A549 (cell line): ENCODE data around the gene FABP2. TPM values are rescaled to one million over a fixed set of nuclear protein-coding genes. Genes with fewer than 3 reads are reported as not detected.

Experiments
- ATAC-seq, 2 experiments: fragments of 200-7000 bp in 1 of 2; fragments of >200 bp in 1 of 2; cut with Nextera tagmentation in 1 of 2; cut with Tn5 transposase in 1 of 2; 3 replicates each; pipeline versions ENCODE4 v1.8.0 to v1.9.1; 2018 to 2020; ENCODE audit warnings: mild to moderate bottlenecking in 1 of 2, moderate library complexity in 1 of 2
- CTCF ChIA-PET: fragments of 300-600 bp; sonication (Branson Sonifier 250); formaldehyde crosslinking; extraction: SDS; loops from one replicate; lab custom pipeline; 2021; ENCODE audit warnings: antibody characterized with exemption, inconsistent platforms; lab: Yijun Ruan, JAX
- POLR2A ChIA-PET: fragments of 350-600 bp; formaldehyde crosslinking; extraction: SDS; loops from one replicate; lab custom pipeline; 2021; ENCODE audit warnings: antibody characterized with exemption, inconsistent platforms; lab: Yijun Ruan, JAX
- DNase-seq, 2 experiments: peaks; one replicate each; pipeline versions ENCODE4 v3.0.0 to v3.0.0-alpha.2; 2011 to 2016; ENCODE audit warnings: low read depth in 1 of 2, low spot score in 1 of 2
- FAIRE-seq: peaks from 2 replicates; lab custom pipeline; 2011; peaks lifted over from hg19 to GRCh38; lab: Jason Lieb, UNC
- H3K27ac ChIP-seq, 2 experiments: fragments of >200 bp; sonication (Bioruptor Twin); formaldehyde crosslinking; 3 replicates each; pipeline ENCODE4 v1.5.1; 2016 to 2017
- H3K4me1 ChIP-seq: fragments of >200 bp; sonication (Bioruptor Twin); formaldehyde crosslinking; 3 replicates; pipeline ENCODE4 v1.6.1; 2016
- H3K4me2 ChIP-seq: fragments of >200 bp; sonication (Bioruptor Twin); formaldehyde crosslinking; 3 replicates; pipeline ENCODE4 v1.6.1; 2016
- H3K4me3 ChIP-seq: fragments of >200 bp; sonication (Bioruptor Twin); formaldehyde crosslinking; 3 replicates; pipeline ENCODE4 v1.5.1; 2016
- H3K9me3 ChIP-seq: fragments of >200 bp; sonication (Bioruptor Twin); formaldehyde crosslinking; 3 replicates; pipeline ENCODE4 v1.6.1; 2016
- ATOH8 ChIP-seq: fragments of 250-450 bp; sonication (Bioruptor Pico); IDR thresholded peaks from 2 replicates; pipeline ENCODE4 v1.5.0; 2020; ENCODE audit warnings: low read depth, mild to moderate bottlenecking, moderate library complexity
- BCL3 ChIP-seq: fragments of >200 bp; sonication (Bioruptor Twin); formaldehyde crosslinking; IDR thresholded peaks from 3 replicates; pipeline ENCODE4 v1.6.1; 2016
- BHLHE40 ChIP-seq: IDR thresholded peaks from 2 replicates; pipeline ENCODE4 v1.6.1; 2012; ENCODE audit warnings: low read depth, low read length, inconsistent platforms
- CHD4 ChIP-seq: fragments of 200-600 bp; sonication (generic); IDR thresholded peaks from 2 replicates; pipeline ENCODE4 v1.6.1; 2016; ENCODE audit warnings: antibody characterized with exemption, mild to moderate bottlenecking, borderline replicate concordance
- ELK1 ChIP-seq: fragments of 150-350 bp; IDR thresholded peaks from 2 replicates; pipeline ENCODE4 v1.6.1; 2014; ENCODE audit warnings: low read depth, mild to moderate bottlenecking, low read length
- EP300 ChIP-seq, 2 experiments: fragments of >200 bp; sonication (Bioruptor Twin); formaldehyde crosslinking; IDR thresholded peaks; 2 replicates in 1 of 2; 3 replicates in 1 of 2; pipeline ENCODE4 v1.6.1; 2016 to 2017
- FOSB ChIP-seq: fragments of 250-450 bp; sonication (Bioruptor Pico); IDR thresholded peaks from 2 replicates; pipeline ENCODE4 v1.5.0; 2020; ENCODE audit warnings: mild to moderate bottlenecking, moderate library complexity
- FOXS1 ChIP-seq: fragments of 250-450 bp; sonication (Bioruptor Pico); IDR thresholded peaks from 2 replicates; pipeline ENCODE4 v1.5.0; 2020; ENCODE audit warnings: mild to moderate bottlenecking, moderate library complexity
- GATA3 ChIP-seq: IDR thresholded peaks from 2 replicates; pipeline ENCODE4 v1.6.1; 2012; ENCODE audit warnings: borderline replicate concordance
- HEYL ChIP-seq: fragments of 250-450 bp; sonication (Bioruptor Pico); IDR thresholded peaks from 2 replicates; pipeline ENCODE4 v1.8.0; 2021; ENCODE audit warnings: mild to moderate bottlenecking, moderate library complexity
- HOXA7 ChIP-seq: fragments of 250-450 bp; sonication (Bioruptor Pico); IDR thresholded peaks from 2 replicates; pipeline ENCODE4 v1.5.0; 2020; ENCODE audit warnings: mild to moderate bottlenecking, moderate library complexity
- HOXB13 ChIP-seq: fragments of 250-450 bp; sonication (Bioruptor Pico); IDR thresholded peaks from 2 replicates; pipeline ENCODE4 v1.5.0; 2020; ENCODE audit warnings: low read depth, mild to moderate bottlenecking, moderate library complexity
- KDM5A ChIP-seq: fragments of 200-600 bp; sonication (generic); IDR thresholded peaks from 2 replicates; pipeline ENCODE4 v1.6.1; 2016; ENCODE audit warnings: antibody characterized with exemption, mild to moderate bottlenecking
- MAZ ChIP-seq: fragments of 150-350 bp; IDR thresholded peaks from 2 replicates; pipeline ENCODE4 v1.6.1; 2014; ENCODE audit warnings: antibody characterized with exemption, low read depth, low read length, borderline replicate concordance
- MYC ChIP-seq: IDR thresholded peaks from 2 replicates; pipeline ENCODE4 v1.6.1; 2012; ENCODE audit warnings: mild to moderate bottlenecking, inconsistent platforms, low read length, improper control_type of control experiment, borderline replicate concordance
- NFE2L2 ChIP-seq: fragments of 150-350 bp; conservative IDR thresholded peaks from 2 replicates; pipeline ENCODE4 v1.6.1; 2014; ENCODE audit warnings: low read length
- NR3C1 ChIP-seq: fragments of >200 bp; sonication (Bioruptor Twin); formaldehyde crosslinking; IDR thresholded peaks from 3 replicates; pipeline ENCODE4 v1.6.1; 2017
- PBX3 ChIP-seq: IDR thresholded peaks from 2 replicates; pipeline ENCODE4 v1.6.1; 2012
- PHF8 ChIP-seq: fragments of 200-600 bp; sonication (generic); IDR thresholded peaks from 2 replicates; pipeline ENCODE4 v1.6.1; 2016; ENCODE audit warnings: low read depth, mild to moderate bottlenecking, antibody characterized with exemption, moderate library complexity, borderline replicate concordance
- POLR2A ChIP-seq: IDR thresholded peaks from 2 replicates; pipeline ENCODE4 v1.6.1; 2012; ENCODE audit warnings: mild to moderate bottlenecking, low read length
- POLR2AphosphoS2 ChIP-seq: conservative IDR thresholded peaks from 2 replicates; pipeline ENCODE4 v1.6.1; 2012; ENCODE audit warnings: low read length, improper control_type of control experiment, inconsistent platforms
- RAD21 ChIP-seq, 2 experiments: fragments of >200 bp in 1 of 2; sonication (Bioruptor Twin) in 1 of 2; formaldehyde crosslinking in 1 of 2; IDR thresholded peaks in 1 of 2; conservative IDR thresholded peaks in 1 of 2; 2 replicates in 1 of 2; 3 replicates in 1 of 2; pipeline ENCODE4 v1.6.1; 2012 to 2018; ENCODE audit warnings: inconsistent platforms in 1 of 2
- REST ChIP-seq: fragments of 200-600 bp; sonication (generic); IDR thresholded peaks from 2 replicates; pipeline ENCODE4 v1.6.1; 2016; ENCODE audit warnings: antibody characterized with exemption, mild to moderate bottlenecking, moderate library complexity
- SMC3 ChIP-seq: fragments of >200 bp; sonication (Bioruptor Twin); formaldehyde crosslinking; IDR thresholded peaks from 3 replicates; pipeline ENCODE4 v1.6.1; 2018; ENCODE audit warnings: inconsistent platforms
- SREBF2 ChIP-seq: fragments of 450-650 bp; IDR thresholded peaks from 2 replicates; pipeline ENCODE4 v1.6.1; 2014; ENCODE audit warnings: mild to moderate bottlenecking, moderate library complexity
- TFCP2L1 ChIP-seq: fragments of 250-450 bp; sonication (Bioruptor Pico); IDR thresholded peaks from 2 replicates; pipeline ENCODE4 v1.5.0; 2021; ENCODE audit warnings: mild to moderate bottlenecking
- ZFP36 ChIP-seq: fragments of 450-650 bp; IDR thresholded peaks from 2 replicates; pipeline ENCODE4 v1.6.1; 2014; ENCODE audit warnings: borderline replicate concordance; ENCODE audit not compliant: partially characterized antibody
- ZNF302 ChIP-seq: fragments of 250-450 bp; sonication (Bioruptor Pico); IDR thresholded peaks from 2 replicates; pipeline ENCODE4 v1.9.0; 2021; ENCODE audit warnings: inconsistent platforms, mild to moderate bottlenecking, moderate library complexity
- ZSCAN20 ChIP-seq: fragments of 250-450 bp; sonication (Bioruptor Pico); IDR thresholded peaks from 2 replicates; pipeline ENCODE4 v1.8.0; 2022; ENCODE audit warnings: mild to moderate bottlenecking, moderate library complexity
- WGBS: methylation state at CpG from one replicate; pipeline ENCODE4 v1.1.6; 2017; ENCODE audit errors: missing lambda C conversion rate; 5-methylcytosine and 5-hydroxymethylcytosine counted together
- polyA plus RNA-seq, 4 experiments: library from polyadenylated mRNA; depleted of rRNA in 3 of 4; stranded (reverse); fragments of >200 nt; fragmentation: RNase III in 1 of 4; extraction: RNeasy Plus Mini Kit Qiagen cat#74134 plus additional on column Dnase treatment in 1 of 4; gene quantifications; 2 replicates in 3 of 4; 3 replicates in 1 of 4; pipeline ENCODE4 v1.2.3, GENCODE V29; 2011 to 2017

Gene FABP2
- polyA plus RNA-seq, 2 of the 4 experiments (the other 2 are of a cell fraction), result not detected

- CTCF ChIA-PET, result interaction anchor here (2.8 kb wide), 1 partner anchor 310 kb away, joined by 12 read pairs; the partner anchor contains the start of gene PDE5A
- DNase-seq (no peak), FAIRE-seq (no peak), ATAC-seq (no peak)
- no peaks in the 10 kb centered on the region for H3K4me1 ChIP-seq
- H3K9me3 ChIP-seq, result no peaks in the 10 kb centered on the region
- TF ChIP-seq MAZ (no peak), CHD4 (no peak), PHF8 (no peak), PBX3 (no peak), ATOH8 (no peak), SMC3 (no peak), HOXB13 (no peak), GATA3 (no peak), MYC (no peak), ZSCAN20 (CRISPR knock-in tag) (no peak), POLR2A (no peak), REST (no peak), SREBF2 (no peak)
- WGBS, result 68% methylated on average over 2 of the region's 2 CpGs
- POLR2A ChIA-PET, result no interaction called here
- no peak overlapping the region for H3K4me2 ChIP-seq
- no peak overlapping the region for H3K4me3 ChIP-seq
- no peak overlapping the region for H3K27ac ChIP-seq
Observed at GRCh38 chr4:119317990-119318389, 3.9 kb downstream of the FABP2 start.

GRCh38 chr4:119315036-119315435 lies 6.9 kb downstream of the FABP2 start:
- no peaks in the 10 kb centered on the region for H3K9me3 ChIP-seq
- ATAC-seq (no peak), FAIRE-seq (no peak), DNase-seq (no peak)
- H3K4me1 ChIP-seq, result no peaks in the 10 kb centered on the region
- no peak for TF ChIP-seq NR3C1
- 44% methylated on average over 2 of the region's 2 CpGs for WGBS
- H3K4me3 ChIP-seq, result no peak overlapping the region
- CTCF ChIA-PET, result interaction anchor here (1.3 to 2.8 kb wide), 2 partner anchors 178 to 313 kb away, joined by 4 to 12 read pairs; partner anchors contain the start of gene PDE5A
- POLR2A ChIA-PET, result no interaction called here
- no peak overlapping the region for H3K27ac ChIP-seq
- no peak overlapping the region for H3K4me2 ChIP-seq

GRCh38 chr4:119314356-119314755 lies 7.6 kb downstream of the FABP2 start:
- ChIA-PET POLR2A (no interaction called here), CTCF (interaction anchor here (0.6 to 2.2 kb wide), 13 partner anchors 8 to 748 kb away, joined by 3 to 12 read pairs (median 4); partner anchors contain the start of gene FABP2)
- no peaks in the 10 kb centered on the region for H3K9me3 ChIP-seq
- DNase-seq, result peak in 1 of 2 experiments; percentile 39
- WGBS, result under 1% methylated on average over 4 of the region's 4 CpGs
- H3K4me1 ChIP-seq, result no peaks in the 10 kb centered on the region
- H3K4me3 ChIP-seq, result no peak overlapping the region
- no peak overlapping the region for H3K27ac ChIP-seq
- H3K4me2 ChIP-seq, result no peak overlapping the region
- no peak for FAIRE-seq
- ATAC-seq, result peak; percentile 85 to 89; a peak in 5 of 6 replicates
- TF ChIP-seq FOSB (CRISPR knock-in tag), result no peak
- TF ChIP-seq ZFP36, result no peak
- TF ChIP-seq KDM5A, result no peak
- no peak for TF ChIP-seq SREBF2
- no peak for TF ChIP-seq EP300 (IDR thresholded peaks at IDR 0.05)
- no peak for TF ChIP-seq HEYL (CRISPR knock-in tag)
- no peak for TF ChIP-seq ELK1
- TF ChIP-seq SMC3, result peak; percentile 62
- no peak for TF ChIP-seq ZNF302 (CRISPR knock-in tag)
- TF ChIP-seq TFCP2L1 (CRISPR knock-in tag), result no peak
- TF ChIP-seq NFE2L2, result no peak
- TF ChIP-seq POLR2AphosphoS2, result no peak
- no peak for TF ChIP-seq FOXS1 (CRISPR knock-in tag)
- TF ChIP-seq HOXA7 (CRISPR knock-in tag), result no peak
- no peak for TF ChIP-seq GATA3
- peak; percentile 74 to 75 for TF ChIP-seq RAD21 (conservative IDR thresholded peaks at IDR 0.05 in 1 of 2, IDR thresholded peaks at IDR 0.05 in 1 of 2)
- TF ChIP-seq POLR2A, result no peak
- TF ChIP-seq BHLHE40, result no peak
- no peak for TF ChIP-seq BCL3
